Calu3 (cell line): ENCODE data around the gene STX2. TPM values are rescaled to one million over a fixed set of nuclear protein-coding genes. Genes with fewer than 3 reads are reported as not detected.
"Not testable (repeated sequence)": the region's sequence is repeated elsewhere in the genome, so short reads cannot be mapped to it uniquely, and the experiment has no call there.

ENCODE experiments used
- BruUV-seq: library from RNA; stranded (reverse); fragments of 400-500 nt; replicated peaks from 2 replicates; lab custom pipeline; 2021; lab: Mats Ljungman, UMichigan
- CTCF ChIA-PET: fragments of 300-600 bp; sonication (Branson Sonifier 250); formaldehyde crosslinking; loops from one replicate; lab custom pipeline; 2022; ENCODE audit warnings: antibody characterized with exemption; lab: Charles Lee
- DNase-seq: peaks from one replicate; pipeline ENCODE4 v3.0.0; 2022
- H3K27ac Mint-ChIP-seq: one replicate; pipeline ENCODE4 v1.8.0; 2022; ENCODE audit warnings: mixed read lengths; ENCODE audit not compliant: unreplicated experiment
- H3K27me3 Mint-ChIP-seq: one replicate; pipeline ENCODE4 v1.8.0; 2022; ENCODE audit warnings: mixed read lengths; ENCODE audit not compliant: unreplicated experiment
- H3K36me3 Mint-ChIP-seq: one replicate; pipeline ENCODE4 v1.8.0; 2022; ENCODE audit warnings: mild to moderate bottlenecking, moderate library complexity, mixed read lengths; ENCODE audit not compliant: insufficient read depth, unreplicated experiment
- H3K4me1 Mint-ChIP-seq: one replicate; pipeline ENCODE4 v1.8.0; 2022; ENCODE audit warnings: mild to moderate bottlenecking, low read depth, mixed read lengths; ENCODE audit not compliant: unreplicated experiment
- H3K4me3 Mint-ChIP-seq: one replicate; pipeline ENCODE4 v1.8.0; 2022; ENCODE audit warnings: mild to moderate bottlenecking, low read depth, moderate library complexity, mixed read lengths; ENCODE audit not compliant: unreplicated experiment
- H3K9me3 Mint-ChIP-seq: one replicate; pipeline ENCODE4 v1.8.0; 2022; ENCODE audit warnings: low read depth, mixed read lengths; ENCODE audit not compliant: unreplicated experiment
- CTCF ChIP-seq: fragments of 200-600 bp; IDR thresholded peaks from one replicate; pipeline ENCODE4 v1.8.0; 2022; ENCODE audit warnings: antibody characterized with exemption; ENCODE audit not compliant: unreplicated experiment
- intact Hi-C: fragments of 100-400 bp; cut with micrococcal nuclease; formaldehyde crosslinking; loops from one replicate; pipeline ENCODE4 v1.10.0; 2022; ENCODE audit not compliant: unreplicated experiment
- total RNA-seq: library from RNA; stranded (reverse); gene quantifications from 2 replicates; pipeline ENCODE4 v1.2.3, GENCODE V29; 2022

STX2 gene
- total RNA-seq, 1 experiment from 2014 or later: 26.7 TPM

DNA sequence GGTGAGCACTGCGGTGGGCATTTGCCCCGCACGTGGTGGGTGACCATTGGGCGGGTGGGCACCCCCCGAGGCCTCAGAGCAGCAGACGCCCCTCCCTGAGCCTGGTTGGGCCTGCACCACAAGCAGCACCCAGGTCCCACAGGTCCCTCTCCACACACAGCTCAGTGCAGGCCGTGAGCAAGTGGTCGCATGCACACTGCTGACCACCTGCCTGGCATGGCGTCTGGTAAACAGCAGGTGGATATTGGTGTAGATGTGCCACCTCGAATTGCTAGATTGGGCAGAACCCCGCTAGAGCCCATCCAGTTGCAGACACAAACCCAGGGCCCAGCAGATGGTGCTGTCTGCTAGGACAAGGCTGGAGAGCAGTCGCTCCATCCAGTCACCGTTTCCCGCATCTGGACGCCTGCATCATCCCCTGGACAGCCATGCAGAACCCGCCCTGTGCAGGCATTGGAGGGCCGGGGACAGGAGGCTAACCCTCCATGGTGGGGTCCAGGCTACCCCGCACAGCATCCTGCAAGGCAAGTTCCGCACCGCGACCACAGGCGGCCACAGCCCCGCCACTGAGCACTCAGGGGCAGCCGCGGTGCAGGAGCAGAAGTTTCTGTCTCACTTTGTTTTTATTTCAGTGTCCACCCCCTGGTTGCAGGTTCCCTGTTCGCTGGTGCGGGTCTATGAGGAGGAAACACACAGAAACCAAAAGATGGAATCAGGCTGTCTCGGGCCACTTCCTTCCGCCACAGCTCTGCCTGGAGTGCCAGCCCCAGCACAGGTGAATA lies 77.3 kb downstream of the STX2 start:
- intact Hi-C loops: loop anchor here (1.0 to 2.0 kb wide), 2 partner anchors 58 to 371 kb away; no protein-coding TSS in a partner anchor
- Mint-ChIP-seq H3K4me1 (no peaks in the 10 kb centered on the region), H3K9me3 (no peaks in the 10 kb centered on the region), H3K27ac (no peak overlapping the region), H3K27me3 (peaks cover 13% of the 10 kb centered on the region), H3K4me3 (no peak overlapping the region), H3K36me3 (no peaks in the 10 kb centered on the region)
- DNase-seq: peak; percentile 79
- no TSS peak for BruUV-seq
- TF ChIP-seq CTCF: peak; percentile 48
- CTCF ChIA-PET: interaction anchor here (0.5 kb wide), 1 partner anchor 345 kb away, joined by 3 read pairs; no protein-coding TSS in a partner anchor

DNA sequence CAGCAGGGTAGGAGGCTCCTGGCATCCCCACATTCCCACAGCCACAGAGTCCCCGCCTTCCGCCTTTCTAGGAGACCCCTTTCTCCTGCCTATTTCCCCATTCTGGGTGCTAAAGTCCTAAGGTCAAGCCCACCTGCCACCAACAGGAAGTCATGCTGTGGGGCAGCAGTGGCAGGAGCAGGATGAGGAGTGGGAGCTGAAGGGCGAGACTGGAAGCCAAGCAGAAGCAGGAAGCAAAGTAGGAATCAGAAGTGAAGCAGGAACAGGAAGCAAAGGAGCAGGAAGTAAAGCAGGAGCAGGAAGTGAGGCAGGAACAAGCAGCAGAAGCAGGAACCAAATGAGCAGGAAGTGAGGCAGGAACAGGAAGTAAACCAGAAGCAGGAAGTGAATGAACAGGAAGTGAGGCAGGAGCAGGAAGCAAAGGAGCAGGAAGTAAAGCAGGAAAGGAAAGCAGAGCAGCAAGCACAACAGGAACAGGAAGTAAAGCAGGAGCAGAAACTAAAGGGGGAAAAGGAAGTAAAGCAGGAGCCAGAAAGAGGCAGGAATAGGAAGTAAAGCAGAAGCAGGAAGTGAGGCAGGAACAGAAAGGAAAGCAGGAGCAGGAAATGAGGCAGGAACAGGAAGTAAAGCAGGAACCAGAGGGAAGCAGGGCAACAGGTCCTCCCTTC lies 84.7 kb downstream of the STX2 start:
- H3K27me3 Mint-ChIP-seq: peaks cover 9% of the 10 kb centered on the region
- DNase-seq: no peak
- no peaks in the 10 kb centered on the region for H3K4me1 Mint-ChIP-seq
- CTCF ChIA-PET: interaction anchor here (0.6 kb wide), 1 partner anchor 1888 kb away, joined by 3 read pairs; no protein-coding TSS in a partner anchor
- intact Hi-C loops: no loop called here
- no TSS peak for BruUV-seq
- no peak overlapping the region for H3K27ac Mint-ChIP-seq
- H3K36me3 Mint-ChIP-seq: peaks cover 7% of the 10 kb centered on the region
- no peak overlapping the region for H3K4me3 Mint-ChIP-seq
- H3K9me3 Mint-ChIP-seq: peaks cover 5% of the 10 kb centered on the region
- TF ChIP-seq CTCF: no peak

GRCh38 chr12:130752692-130753230 lies 86.3 kb downstream of the STX2 start:
- CTCF ChIA-PET: no interaction called here
- H3K36me3 Mint-ChIP-seq: peaks cover 8% of the 10 kb centered on the region
- H3K27ac Mint-ChIP-seq: no peak overlapping the region
- intact Hi-C loops: no loop called here
- TF ChIP-seq CTCF: no peak
- H3K27me3 Mint-ChIP-seq: peaks cover 20% of the 10 kb centered on the region
- no peak overlapping the region for H3K4me3 Mint-ChIP-seq
- H3K4me1 Mint-ChIP-seq: no peaks in the 10 kb centered on the region
- DNase-seq: no peak
- peaks cover 5% of the 10 kb centered on the region for H3K9me3 Mint-ChIP-seq
- BruUV-seq: no TSS peak

DNA sequence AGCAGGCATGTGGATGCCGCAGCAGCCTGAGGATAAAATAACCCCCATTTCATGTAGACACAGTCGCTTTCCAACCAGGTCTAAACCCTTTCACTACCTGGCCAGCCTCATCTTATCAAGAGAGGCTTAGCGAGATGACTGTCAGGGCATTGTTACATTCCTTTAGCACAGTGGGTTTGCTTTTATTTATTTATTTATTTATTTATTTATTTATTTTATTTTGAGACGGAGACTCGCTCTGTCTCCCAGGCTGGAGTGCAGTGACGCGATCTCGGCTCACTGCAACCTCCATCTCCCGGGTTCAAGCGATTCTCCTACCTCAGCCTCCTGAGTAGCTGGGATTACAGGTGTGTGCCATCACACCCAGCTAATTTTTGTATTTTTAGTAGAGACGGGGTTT lies 87.0 kb downstream of the STX2 start:
- DNase-seq, BruUV-seq, intact Hi-C loops, H3K4me3 Mint-ChIP-seq, H3K4me1 Mint-ChIP-seq, H3K9me3 Mint-ChIP-seq, CTCF ChIA-PET, H3K36me3 Mint-ChIP-seq, H3K27ac Mint-ChIP-seq: not testable (repeated sequence)
- peaks cover 26% of the 10 kb centered on the region for H3K27me3 Mint-ChIP-seq
